DMS 273 (cell line): ENCODE measurements around the gene EVA1B.
A peak's percentile ranks its signal among the peaks of the same experiment; 100 is the strongest.

ENCODE experiments used
- DNase-seq: peaks from one replicate; lab custom pipeline; 2025; ENCODE audit not compliant: unreplicated experiment; lab: John Stamatoyannopoulos, UW

Gene EVA1B

DNA sequence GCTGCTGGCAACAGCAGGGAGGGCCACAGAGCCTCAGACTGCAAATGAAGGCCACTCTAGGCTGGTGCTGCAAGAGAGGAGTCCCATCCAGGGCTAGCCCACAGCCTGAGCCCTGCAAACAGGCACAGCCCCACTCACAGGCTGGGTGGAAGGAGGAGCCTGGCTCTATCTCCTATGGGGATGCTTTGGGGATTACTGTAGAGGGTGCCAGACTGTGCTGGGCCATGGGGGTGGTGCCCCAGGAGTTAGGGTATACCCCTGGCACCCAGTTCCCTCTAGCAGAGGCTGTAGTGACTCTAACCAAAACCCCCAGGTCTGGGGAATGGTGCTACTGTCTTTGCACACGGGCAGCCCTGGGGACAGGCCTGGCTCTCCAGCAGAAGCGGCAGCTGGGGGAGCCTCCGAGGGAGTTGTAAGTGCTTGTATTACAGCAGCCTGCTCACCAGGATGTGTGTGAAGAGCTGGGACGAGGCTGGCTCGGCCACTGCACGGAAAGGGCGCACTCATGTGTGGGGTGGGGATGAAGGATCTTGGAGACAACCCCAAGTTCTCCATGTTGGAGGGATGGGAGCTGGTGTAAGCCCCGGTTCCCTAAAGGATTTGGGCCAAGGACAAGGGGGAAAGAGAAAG lies 23.4 kb upstream of the EVA1B start:
- no peak for DNase-seq

DNA sequence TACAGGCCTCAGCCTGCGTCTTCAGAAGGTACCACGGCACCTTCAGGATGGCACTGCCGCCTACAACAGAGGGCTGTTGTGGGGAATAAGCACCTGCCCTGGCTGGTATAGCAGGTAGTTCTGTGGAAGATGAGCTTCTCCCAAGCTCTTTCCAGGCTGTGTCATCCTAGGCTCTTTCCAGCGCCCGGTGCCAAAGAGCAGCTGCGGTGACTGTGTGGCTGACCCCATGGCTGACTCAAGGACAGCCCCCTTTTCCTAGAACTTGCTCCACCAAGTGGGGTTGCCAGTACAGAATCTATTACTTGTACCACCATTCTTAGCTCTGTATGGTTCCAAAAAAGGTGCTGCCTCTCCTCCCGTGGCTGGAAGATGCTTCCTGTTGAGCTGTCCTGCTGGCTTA lies 21.9 kb upstream of the EVA1B start:
- DNase-seq = no peak

DNA sequence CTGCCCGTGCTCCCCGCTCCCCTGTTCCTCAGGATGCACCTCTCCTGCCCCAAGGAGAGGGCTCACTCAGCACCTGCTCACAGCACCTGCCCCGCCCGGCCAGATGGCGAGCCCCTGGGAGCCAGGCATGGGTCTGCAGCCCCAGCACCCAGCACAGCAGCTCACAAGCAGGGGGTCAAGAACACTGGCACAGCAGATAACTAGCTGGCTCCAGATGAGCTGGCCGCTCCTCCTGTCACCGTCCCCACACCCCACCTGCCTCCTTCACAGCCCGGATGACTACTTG lies 20.9 kb upstream of the EVA1B start:
- DNase-seq = no peak

DNA sequence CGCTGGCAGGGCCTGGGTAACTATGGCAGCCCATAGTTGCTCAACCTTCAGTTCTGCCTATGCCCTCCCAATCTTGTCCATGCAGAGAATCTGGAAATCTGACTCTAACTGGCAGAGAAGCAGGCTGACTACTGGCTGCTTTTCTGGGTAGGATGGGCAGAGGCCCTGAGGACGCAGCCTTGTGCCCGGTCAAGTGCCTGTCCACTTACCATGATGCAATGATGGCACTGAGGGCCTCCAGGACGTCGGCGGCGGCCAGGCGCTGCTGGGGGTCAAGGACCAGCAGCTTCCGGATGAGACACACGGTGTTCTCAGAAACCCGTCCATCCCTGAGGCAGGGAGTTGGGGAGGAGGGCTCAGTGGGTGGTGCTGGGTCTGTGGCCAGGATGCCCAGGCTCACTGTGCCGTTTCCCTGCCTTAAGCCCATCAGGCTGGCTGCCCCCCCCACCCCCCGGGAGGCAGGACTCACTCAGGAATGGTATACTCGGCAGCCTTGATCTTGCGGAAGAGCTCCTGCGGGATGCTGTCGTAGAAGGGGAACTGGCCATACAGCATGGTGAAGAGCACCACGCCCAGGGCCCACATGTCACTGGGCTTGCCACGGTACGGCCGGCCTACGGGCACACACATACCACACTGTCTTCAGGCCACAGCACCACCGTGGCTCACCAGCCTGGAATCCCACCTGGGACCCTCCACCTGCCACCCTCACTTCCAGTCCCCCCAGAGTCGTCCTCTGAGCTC lies 20.4 kb upstream of the EVA1B start:
- no peak for DNase-seq

DNA sequence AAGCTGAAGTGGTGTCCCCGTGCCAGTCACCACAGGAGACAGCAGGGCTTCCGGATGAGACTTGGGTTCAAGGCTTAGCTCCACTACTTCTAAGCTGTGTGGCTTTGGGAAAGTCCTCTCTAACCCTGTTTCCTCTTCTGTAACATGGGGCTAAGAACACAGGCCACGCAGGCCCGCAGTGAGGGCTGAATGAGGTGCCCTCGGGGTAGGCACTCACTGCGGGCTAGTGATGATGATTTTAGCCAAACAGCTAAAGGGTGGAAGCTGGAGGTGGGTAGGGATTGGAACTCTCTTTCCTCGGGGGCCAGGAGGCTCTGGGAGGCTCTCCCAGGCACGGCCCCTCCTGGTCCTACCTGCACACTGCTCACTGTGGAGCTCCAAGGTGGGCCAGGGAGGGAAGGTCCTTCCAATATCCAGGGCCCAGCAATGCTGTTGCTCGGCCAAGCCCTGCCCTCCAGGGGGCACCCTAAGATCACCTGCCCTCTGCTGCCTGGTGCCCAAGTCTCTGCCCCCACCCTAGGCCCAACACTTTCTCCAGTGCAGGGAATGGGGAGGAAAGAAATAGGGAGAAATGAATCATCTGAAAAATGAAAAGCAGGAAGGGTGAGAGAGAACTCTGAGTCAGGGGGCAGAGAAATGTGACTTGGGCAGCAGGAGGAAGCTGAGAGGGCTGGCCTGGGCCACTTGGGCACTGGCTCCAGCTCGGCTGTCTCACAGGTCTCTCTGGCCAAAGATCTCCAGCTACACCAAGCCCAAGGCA lies 19.2 kb upstream of the EVA1B start:
- DNase-seq = peak; percentile 75

DNA sequence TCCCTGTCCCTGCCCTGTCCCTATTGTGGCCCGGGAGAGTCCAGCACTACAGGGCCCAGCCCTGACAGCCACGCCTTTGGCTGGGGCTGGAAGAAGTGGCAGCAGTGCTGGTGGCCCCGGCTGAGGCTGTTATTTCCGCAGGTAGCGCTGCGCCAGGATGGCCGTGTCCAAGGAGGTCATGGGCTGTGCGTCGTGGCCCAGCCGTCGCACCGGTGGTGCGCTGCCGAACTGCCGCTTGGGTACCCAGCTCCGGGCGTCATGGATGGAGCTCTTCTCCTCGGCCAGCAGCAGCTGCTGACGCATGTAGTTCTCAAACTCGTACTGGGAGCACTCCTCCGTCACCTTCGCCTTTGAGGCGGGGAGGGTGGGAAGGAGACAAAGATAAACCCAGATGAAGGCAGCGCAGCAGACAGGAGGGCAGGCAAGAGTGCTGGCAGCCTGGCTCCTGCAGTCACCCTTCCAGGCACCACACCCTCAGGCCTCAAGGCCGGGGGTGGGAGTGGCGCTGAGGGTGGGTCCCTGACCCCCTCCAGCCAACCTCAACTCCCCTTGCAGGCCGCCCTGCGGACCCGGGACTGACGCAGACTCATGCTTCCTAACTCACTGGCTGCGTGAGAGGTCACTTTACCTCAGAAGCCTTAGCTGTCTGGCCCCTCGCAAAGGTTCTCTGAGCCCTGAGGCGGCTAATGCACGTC lies 18.3 kb upstream of the EVA1B start:
- DNase-seq = no peak

DNA sequence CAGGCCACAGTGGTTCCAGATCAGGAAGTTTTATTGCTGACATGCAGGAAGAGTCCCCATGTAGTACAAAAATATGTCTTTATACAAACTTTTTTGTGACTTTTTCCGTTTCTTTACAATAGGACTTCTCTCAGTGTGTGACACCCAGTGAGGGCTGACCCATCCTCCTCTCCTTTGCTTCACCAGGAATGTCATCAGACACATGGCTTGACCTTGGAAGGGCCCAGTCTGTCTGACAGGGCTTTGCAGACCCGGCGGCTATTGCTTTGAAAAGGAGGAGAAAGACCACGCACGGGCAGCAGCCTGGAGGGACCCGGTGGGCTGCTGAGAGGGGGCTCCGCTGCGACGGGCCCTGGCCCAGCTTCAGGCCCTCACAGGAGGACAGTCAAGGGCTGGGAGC lies 16.2 kb upstream of the EVA1B start:
- DNase-seq = no peak

DNA sequence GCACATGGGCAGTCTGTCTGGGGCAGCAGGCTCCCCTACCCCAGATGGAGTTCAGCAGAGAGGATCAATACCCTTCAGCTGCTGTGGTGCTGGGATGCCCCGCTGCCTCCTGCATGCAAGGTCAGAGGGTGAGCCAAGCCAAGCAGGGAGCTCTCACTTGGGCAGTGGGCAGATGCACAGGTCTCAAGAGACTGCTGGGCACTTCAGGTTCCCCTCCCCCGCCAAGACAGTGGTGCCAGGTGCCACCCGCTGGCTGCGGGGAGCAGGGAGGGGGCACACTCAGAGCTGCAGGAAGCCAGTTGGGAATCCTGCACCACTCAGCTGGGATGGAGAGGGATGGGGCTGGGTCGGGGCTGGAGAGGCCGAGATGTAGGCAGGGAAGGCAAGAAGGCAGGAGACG lies 15.8 kb upstream of the EVA1B start:
- DNase-seq = peak; percentile 41

DNA sequence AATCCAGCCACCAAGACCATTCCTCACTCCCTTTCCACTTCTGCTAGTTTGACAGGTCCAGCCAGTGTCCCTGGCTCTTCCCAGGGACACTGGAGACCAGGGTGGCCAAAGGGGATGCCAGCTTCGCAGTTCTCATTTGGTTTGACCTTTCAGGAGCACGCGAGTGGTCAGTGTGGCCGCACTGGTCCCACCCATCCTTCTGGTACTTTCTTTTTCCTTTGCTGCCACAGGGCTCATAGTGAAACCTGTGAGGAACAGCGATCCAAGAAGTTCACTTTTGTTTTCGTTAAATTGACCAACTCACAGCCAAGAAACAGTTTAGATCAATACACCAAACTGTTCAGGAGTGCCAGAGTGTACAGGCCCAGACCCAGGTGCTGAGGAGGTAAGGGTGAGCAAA lies 14.4 kb upstream of the EVA1B start:
- no peak for DNase-seq

DNA sequence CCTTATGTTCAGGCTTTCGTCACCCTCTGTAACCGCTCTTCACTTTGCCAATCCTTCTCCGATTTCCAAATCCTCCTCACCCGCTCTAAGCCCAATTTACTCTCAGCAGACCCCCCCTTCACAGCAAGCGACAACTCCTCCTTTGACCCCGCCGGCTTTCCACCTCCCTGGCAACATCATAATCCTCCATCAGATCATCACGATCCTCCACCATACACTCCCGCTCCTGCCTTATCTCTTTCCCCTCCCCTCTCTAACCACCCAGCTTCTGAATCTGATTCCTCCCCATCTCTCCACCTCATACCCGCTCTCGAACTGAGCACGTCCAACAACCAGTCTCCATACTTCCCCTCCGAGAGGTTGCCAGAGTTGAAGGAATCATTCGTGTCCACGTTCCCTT lies 7.5 kb upstream of the EVA1B start:
- DNase-seq = no peak

DNA sequence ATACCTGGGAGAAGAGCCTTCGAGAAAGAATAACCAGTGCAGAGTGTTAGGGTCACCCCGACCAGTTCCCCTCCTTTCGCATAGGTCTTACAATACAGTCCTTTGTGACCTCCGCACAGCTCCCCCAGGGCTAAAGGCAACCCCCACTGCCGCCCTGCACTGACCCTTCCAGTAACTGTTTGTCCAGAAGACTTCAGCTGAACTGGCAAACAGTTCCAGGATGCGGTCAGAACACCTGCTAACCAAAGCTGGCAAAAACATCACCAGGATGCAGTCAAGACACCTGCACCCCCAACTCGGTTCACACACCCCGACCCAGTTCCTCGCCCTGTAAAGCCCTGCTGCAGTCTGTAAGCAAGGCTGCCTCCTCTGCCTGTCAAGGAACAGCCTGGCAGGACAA lies 6.4 kb upstream of the EVA1B start:
- no peak for DNase-seq

DNA sequence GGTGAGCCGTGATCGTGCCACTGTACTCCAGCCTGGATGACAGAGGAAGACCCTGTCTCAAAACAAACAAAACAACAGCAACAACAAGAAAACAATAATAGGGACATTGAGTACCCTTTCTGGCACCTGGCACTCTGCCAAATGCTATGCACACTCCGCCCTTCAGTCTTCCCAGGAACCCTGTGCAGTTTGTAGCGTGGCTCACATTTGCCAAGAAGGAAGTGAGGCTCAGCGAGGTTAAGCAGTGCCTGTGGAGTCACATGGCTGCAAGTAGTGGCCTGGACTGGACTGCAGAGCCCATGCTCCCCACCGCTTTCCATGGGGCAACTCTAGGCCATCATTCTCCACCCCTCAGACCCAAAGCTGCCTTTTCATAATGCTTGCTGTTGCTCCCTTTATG lies 5.3 kb upstream of the EVA1B start:
- peak; percentile 32 for DNase-seq

DNA sequence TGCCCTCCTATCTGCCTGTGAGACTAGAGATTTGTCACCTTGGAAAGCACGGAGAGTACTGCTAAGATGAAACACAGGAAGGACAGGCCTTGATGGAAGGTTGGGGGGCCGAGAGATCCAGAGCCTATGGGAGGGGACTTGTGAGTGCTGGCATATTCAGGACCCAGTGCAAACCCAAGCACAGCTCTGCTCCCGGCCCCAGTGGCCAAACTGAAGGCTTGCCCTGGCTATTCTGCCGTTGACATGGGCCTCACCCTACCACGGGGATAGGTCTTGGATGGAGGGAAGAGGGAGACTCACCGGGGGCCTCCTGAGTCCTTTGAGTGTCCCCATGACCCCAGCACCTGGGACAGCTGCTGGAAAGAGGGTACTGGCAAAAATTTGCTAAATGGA lies 4.6 kb upstream of the EVA1B start:
- no peak for DNase-seq

DNA sequence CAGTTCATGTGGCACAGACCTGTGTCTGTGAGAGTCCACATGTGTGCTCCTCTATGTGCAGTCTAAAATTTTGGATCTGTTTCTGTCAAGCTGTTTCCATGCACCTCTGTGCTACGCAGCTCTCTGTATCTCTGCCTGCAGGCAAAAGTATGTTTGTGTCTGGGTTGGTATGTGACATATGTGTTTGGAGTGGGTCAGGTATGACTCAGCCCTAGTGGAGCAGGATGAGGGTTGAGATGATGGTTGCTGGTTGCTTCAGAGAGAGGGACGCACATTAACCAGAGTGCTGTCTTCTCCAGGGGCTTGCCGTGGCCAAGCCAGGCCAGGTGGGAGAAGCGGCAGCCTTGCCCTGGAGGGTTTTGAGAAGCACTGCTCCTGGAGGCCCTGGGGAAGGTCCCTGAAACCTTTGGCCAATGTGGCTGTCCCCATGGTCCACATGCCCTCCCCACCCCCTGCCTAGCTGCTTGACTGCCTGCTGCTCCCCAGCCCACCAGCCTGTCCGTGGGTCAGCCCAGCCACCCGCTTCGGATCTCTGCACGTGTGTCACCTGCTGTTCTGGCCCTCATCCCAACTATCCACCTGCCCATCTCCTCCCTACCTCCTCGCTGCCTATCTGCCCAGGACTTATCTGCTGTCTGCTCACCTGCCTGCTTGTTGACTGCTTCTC lies 4.1 kb upstream of the EVA1B start:
- no peak for DNase-seq

DNA sequence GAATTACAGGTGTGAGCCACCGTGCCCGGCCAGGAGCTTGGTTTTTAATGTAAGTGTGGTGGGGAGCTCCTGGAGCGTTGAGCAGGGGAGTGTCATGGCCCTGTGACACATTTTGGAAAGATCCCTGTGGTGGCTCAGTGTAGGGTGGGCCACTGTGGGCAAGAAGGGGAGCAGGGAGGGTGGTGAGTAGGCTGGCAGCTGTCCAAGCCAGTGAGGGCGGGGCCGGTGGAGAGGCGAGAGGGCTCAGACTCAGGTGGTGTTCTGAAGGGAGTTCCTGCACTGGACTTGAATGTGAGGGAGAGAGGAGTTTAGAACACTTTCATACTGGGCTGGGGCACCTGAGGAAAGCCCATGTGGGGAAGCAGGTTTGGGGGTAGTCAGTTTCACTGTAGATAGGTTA lies 3.1 kb upstream of the EVA1B start:
- no peak for DNase-seq

DNA sequence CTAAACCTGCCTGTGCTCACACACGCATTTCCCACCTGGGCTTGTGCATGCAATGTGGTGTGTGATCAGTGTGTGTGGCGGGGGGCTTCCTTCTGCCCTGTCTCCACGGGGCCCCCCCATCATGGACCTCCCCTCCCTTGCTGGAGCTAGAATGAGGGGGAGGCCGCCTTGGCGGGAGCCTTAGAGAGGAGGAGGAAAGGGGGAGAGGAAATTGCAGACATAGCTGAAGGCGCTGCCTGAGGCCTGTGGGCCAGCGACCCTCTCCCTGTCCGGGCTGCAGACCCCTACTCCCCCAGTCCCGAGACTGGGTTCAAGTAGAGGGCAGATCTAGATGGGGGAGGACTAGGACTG lies 883 bp upstream of the EVA1B start:
- DNase-seq = no peak

DNA sequence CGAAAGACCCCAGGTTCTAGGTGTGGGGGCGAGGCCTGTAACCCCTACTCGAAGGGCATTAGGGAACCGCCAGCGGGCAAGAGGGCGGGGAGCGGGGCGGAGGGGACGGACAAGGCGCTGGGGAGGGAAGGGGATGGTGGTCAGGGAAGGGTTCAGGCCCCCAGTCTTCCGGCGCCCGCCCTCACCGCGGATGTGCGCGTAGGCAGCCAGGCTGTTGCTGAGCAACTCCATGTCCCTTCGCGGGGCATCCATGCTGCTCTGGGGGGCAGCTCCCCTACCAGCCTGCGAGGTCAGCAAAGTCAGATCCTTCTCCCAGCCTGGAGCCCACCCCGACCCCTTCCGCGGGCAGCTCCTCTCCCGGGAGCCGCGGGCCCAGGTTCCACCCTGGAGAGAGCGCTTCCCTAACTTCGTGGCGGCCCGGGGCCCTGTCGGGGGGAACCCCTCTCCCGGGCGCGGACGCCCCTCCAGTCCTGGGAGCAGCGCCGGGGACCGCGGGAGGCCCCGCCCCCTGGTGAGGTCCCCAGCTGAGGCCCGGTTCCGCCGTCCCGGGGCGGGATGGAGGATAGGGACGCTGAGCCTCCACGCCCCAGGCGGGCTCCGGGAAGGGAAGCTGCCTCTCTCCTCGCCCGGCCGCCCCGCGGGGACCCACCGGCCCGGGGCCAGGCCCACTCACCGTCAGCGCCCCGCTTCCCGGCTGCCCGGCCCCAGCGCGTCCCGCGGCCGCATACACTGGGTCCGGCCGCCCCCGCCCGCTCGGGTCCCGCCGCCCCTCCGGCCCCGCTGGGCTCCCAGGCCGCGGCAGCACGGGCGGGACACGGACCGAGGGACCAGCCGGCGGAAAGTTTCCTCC lies 434 bp downstream of the EVA1B start:
- peak; percentile 69 for DNase-seq

DNA sequence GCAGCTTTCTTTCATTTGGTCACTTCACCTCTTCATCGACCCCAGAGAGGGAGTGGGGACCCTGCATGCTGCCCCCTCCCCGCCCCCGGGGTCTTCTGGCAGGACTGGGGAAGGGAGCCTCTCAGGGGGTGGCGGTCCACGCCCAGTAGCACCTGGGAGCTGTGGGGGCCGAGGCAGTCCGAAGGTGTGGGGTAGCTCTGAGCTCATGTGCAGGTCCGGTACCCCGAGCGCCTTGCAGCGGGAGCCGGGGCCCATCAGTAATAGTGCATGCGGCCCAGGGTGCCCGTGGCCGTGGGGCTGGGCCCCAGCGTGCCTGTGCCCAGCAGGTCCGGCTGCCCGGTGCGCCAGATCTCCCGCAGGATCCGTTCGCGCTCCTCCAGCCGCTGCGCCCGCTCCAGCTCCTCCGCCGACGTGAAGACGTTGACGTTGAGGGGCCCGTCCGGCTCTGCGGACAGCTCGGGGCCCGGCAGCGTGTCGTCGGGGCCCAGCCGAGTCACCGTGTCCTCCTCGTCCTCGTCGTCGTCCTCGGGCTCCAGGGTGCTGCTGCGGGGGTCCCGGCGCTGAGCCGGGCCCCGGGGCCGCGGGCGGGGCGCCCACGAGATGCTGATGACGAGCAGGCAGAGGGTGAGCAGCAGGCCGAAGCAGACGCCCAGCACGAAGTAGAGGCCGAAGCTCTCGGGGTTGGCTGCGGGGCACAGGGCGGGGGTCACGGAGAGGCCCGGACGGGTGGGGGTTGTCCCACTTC lies 1.2 kb downstream of the EVA1B start:
- no peak for DNase-seq

DNA sequence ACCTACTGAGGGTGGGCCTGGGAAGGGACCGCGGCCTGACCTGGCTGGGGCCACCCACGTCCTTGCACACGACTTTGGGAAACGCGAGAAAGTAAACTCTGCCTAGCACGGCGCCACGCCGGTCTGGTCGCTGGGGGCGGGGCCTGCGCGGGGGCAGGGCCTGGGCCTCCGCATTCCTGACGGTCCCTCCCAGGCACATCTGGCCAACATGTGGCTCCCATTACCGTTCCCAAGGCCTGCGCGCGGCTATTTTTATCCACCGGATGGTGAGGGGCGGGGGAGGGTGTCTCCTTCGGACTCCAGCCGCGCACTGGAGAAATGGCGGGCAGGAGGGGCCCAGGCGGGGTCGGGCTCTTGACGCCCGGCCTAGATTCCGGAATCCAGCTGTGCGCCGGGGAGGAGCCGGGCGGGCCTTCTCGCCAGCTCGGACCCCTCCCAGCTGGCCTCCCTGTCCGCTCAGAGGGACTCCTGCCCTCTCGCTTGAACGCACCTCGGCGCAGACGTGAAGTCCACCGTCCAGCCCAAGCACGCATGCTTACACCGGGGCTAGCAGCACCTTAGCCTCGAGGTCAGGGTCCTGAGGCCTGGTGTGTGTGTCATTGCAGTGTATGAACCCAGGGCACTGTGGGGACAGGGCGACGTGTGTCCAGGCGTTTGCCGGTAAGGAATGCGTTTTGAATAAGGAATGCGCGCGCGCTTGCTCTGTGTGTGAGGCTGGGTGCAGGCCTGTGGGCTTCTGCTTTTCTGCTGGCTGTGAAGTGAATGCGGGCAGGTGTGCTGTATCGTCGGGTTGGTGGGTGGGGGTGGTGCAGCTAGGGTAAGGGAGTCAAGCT lies 2.1 kb downstream of the EVA1B start:
- no peak for DNase-seq
